Uterus (tissue), 4 donors: ENCODE results near the gene ZNF140. TPM values are rescaled to one million over a fixed set of nuclear protein-coding genes. Genes with fewer than 3 reads are reported as not detected.

Source experiments
- DNase-seq, 2 donors: peaks; one replicate each; pipeline ENCODE4 v3.0.0-alpha.2; 2019 to 2020
- H3K27ac ChIP-seq, 2 donors: fragments of 200-600 bp; sonication (generic); 1 replicate in 1 of 2; 2 replicates in 1 of 2; pipeline ENCODE4 v1.5.1; 2016 to 2018
- H3K27me3 ChIP-seq, 2 donors: fragments of 200-600 bp; sonication (generic); one replicate each; pipeline ENCODE4 v1.5.1; 2018 to 2019; ENCODE audit warnings: control low read depth in 1 of 2
- H3K36me3 ChIP-seq, 2 donors: fragments of 200-600 bp; sonication (generic); one replicate each; pipeline ENCODE4 v1.5.1; 2019; ENCODE audit warnings: control low read depth in 1 of 2
- H3K4me1 ChIP-seq, 2 donors: fragments of 200-600 bp; sonication (generic); one replicate each; pipeline ENCODE4 v1.5.1; 2018 to 2019; ENCODE audit warnings: control low read depth in 1 of 2
- H3K4me3 ChIP-seq, 2 donors: fragments of 200-600 bp; sonication (generic); 1 replicate in 1 of 2; 2 replicates in 1 of 2; pipeline ENCODE4 v1.5.1; 2018 to 2019; ENCODE audit warnings: mild to moderate bottlenecking in 1 of 2
- H3K9me3 ChIP-seq, 2 donors: fragments of 200-600 bp; sonication (generic); one replicate each; pipeline ENCODE4 v1.5.1; 2019; ENCODE audit warnings: control low read depth in 1 of 2
- POLR2A ChIP-seq, 2 donors: fragments of 450-650 bp; IDR thresholded peaks; one replicate each; pipeline ENCODE4 v1.6.1; 2016; ENCODE audit warnings: antibody characterized with exemption in 2 of 2, mild to moderate bottlenecking in 1 of 2, moderate library complexity in 1 of 2
- intact Hi-C: fragments of 100-400 bp; cut with DNase I; formaldehyde crosslinking; loops from one replicate; pipeline ENCODE4 v1.15.1; 2023; ENCODE audit warnings: low total_unique reads
- total RNA-seq, 4 donors: library from RNA; depleted of rRNA in 3 of 4; stranded (reverse); fragments of >200 nt in 3 of 4; gene quantifications; one replicate each; pipeline versions ENCODE4 v1.1.0 to v1.2.4, GENCODE V29; 2014 to 2023
- TF ChIP-seq, protein P1 (sequence below), 4 experiments: fragments of 200-600 bp in 2 of 4; fragments of 450-650 bp in 2 of 4; sonication (generic) in 2 of 4; IDR thresholded peaks; one replicate each; pipeline ENCODE4 v1.5.1; 2016 to 2019; ENCODE audit warnings: antibody characterized with exemption in 4 of 4, mild to moderate bottlenecking in 2 of 4, moderate library complexity in 1 of 4
- donor health status: DM: yes; HTN: yes; CAD: no.

ZNF140 gene
- total RNA-seq, 4 donors from 2014 or later, result 3.6 to 53.8 (median 19.6) TPM

GRCh38 chr12:133057446-133057845, 23.3 kb upstream of the ZNF140 start:
- no peaks in the 10 kb centered on the region for H3K36me3 ChIP-seq
- intact Hi-C loops, result no loop called here
- H3K9me3 ChIP-seq, result peaks cover 10 to 98% of the 10 kb centered on the region in 2 donors
- no peak overlapping the region for H3K4me3 ChIP-seq
- no peaks in the 10 kb centered on the region for H3K27me3 ChIP-seq
- no peak for DNase-seq
- TF ChIP-seq POLR2A (IDR thresholded peaks at IDR 0.05), result no peak
- TF ChIP-seq, protein P1, sequence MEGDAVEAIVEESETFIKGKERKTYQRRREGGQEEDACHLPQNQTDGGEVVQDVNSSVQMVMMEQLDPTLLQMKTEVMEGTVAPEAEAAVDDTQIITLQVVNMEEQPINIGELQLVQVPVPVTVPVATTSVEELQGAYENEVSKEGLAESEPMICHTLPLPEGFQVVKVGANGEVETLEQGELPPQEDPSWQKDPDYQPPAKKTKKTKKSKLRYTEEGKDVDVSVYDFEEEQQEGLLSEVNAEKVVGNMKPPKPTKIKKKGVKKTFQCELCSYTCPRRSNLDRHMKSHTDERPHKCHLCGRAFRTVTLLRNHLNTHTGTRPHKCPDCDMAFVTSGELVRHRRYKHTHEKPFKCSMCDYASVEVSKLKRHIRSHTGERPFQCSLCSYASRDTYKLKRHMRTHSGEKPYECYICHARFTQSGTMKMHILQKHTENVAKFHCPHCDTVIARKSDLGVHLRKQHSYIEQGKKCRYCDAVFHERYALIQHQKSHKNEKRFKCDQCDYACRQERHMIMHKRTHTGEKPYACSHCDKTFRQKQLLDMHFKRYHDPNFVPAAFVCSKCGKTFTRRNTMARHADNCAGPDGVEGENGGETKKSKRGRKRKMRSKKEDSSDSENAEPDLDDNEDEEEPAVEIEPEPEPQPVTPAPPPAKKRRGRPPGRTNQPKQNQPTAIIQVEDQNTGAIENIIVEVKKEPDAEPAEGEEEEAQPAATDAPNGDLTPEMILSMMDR (IDR thresholded peaks at IDR 0.05), result no peak
- H3K4me1 ChIP-seq, result no peaks in the 10 kb centered on the region
- no peak overlapping the region for H3K27ac ChIP-seq

DNA sequence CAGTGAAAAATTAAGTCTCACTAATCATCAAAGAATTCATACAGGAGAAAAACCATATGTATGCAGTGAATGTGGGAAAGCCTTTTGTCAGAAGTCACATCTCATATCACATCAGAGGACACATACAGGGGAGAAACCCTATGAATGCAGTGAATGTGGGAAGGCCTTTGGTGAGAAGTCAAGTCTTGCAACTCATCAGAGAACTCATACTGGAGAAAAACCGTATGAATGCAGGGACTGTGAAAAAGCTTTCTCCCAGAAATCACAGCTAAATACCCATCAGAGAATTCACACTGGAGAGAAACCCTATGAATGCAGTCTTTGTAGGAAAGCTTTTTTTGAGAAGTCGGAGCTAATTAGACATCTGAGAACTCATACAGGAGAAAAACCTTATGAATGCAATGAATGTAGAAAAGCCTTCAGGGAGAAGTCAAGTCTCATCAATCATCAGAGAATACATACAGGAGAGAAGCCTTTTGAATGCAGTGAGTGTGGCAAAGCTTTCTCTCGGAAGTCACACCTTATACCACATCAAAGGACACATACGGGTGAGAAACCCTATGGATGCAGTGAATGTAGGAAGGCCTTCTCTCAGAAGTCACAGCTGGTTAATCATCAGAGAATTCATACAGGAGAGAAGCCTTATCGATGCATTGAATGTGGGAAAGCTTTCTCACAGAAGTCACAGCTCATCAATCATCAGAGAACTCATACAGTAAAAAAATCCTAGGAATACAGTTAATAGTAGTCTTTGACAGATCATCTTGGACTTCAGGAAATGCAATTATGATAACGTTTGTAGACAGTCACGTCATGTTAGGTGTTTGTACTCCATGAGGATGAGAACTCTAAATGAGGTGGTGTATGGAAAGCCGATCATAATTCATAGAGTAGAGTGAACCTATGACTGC, 22.3 kb upstream of the ZNF140 start:
- Histone ChIP-seq H3K36me3 (no peaks in the 10 kb centered on the region), H3K27ac (no peak overlapping the region), H3K4me1 (no peaks in the 10 kb centered on the region), H3K4me3 (no peak overlapping the region), H3K27me3 (no peaks in the 10 kb centered on the region), H3K9me3 (peaks cover 10 to 98% of the 10 kb centered on the region in 2 donors)
- TF ChIP-seq, protein P1 (IDR thresholded peaks at IDR 0.05), result no peak
- TF ChIP-seq POLR2A (IDR thresholded peaks at IDR 0.05), result no peak
- intact Hi-C loops, result no loop called here
- no peak for DNase-seq

DNA sequence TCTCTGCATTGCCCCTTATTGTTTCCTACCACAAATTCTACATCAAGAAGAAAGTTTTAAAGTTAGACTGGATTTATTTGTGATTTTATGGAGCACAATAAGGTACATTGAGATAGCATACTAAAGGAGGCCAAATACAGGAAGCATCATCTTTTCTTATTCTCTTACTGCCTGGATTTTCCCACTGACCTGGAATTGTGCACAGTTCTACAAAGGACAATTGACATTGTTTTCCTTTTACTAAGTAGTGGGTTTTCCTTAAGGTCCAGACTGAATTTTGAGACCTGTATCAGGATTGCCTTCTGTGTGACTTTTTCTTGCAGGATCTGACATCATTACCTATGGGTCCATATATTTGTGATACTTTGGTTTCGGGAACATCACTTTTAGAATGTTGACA, 18.8 kb upstream of the ZNF140 start:
- Histone ChIP-seq H3K36me3 (no peaks in the 10 kb centered on the region), H3K27me3 (no peaks in the 10 kb centered on the region)
- intact Hi-C loops, result no loop called here

DNA sequence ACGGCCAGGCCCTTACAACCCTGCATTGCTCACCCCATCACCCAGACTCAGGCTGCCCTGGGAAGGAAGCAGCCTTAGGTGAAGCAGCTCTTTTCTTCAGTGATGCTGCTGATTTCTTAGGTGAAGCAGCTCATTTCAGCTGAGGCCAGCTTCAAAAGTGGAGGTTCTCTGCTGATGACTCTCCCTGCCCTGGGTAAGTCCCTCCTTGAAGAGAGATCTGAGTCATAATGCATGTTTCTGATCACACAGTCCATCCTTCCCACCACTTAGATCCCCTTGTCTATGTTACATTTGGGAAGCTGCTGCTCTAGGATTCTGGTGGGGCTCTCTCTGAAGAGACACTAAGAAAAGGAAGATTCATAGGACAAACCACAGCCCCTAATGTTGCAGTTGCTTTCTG, 17.2 kb upstream of the ZNF140 start:
- no peak for DNase-seq
- no peak overlapping the region for H3K27ac ChIP-seq
- H3K4me3 ChIP-seq, result no peak overlapping the region
- intact Hi-C loops, result no loop called here
- no peaks in the 10 kb centered on the region for H3K4me1 ChIP-seq
- peaks cover 3 to 92% of the 10 kb centered on the region in 2 donors for H3K9me3 ChIP-seq
- H3K36me3 ChIP-seq, result no peaks in the 10 kb centered on the region
- no peaks in the 10 kb centered on the region for H3K27me3 ChIP-seq
- TF ChIP-seq, protein P1 (IDR thresholded peaks at IDR 0.05), result no peak
- TF ChIP-seq POLR2A (IDR thresholded peaks at IDR 0.05), result no peak

More for the DNA sequence above, 18.8 kb upstream of the ZNF140 start:
- TF ChIP-seq, protein P1 (IDR thresholded peaks at IDR 0.05), result no peak
- no peak for TF ChIP-seq POLR2A (IDR thresholded peaks at IDR 0.05)
- H3K4me3 ChIP-seq, result no peak overlapping the region
- H3K4me1 ChIP-seq, result no peaks in the 10 kb centered on the region
- DNase-seq, result no peak
- H3K9me3 ChIP-seq, result peaks cover 10 to 97% of the 10 kb centered on the region in 2 donors
- H3K27ac ChIP-seq, result no peak overlapping the region

GRCh38 chr12:133073836-133074235, 6.9 kb upstream of the ZNF140 start:
- intact Hi-C loops, result no loop called here
- no peak for DNase-seq
- H3K36me3 ChIP-seq, result no peaks in the 10 kb centered on the region
- TF ChIP-seq POLR2A (IDR thresholded peaks at IDR 0.05), result no peak
- TF ChIP-seq, protein P1 (IDR thresholded peaks at IDR 0.05), result no peak
- H3K9me3 ChIP-seq, result peaks cover 0 to 58% of the 10 kb centered on the region in 2 donors
- H3K4me3 ChIP-seq, result no peak overlapping the region
- no peaks in the 10 kb centered on the region for H3K27me3 ChIP-seq
- no peaks in the 10 kb centered on the region for H3K4me1 ChIP-seq
- H3K27ac ChIP-seq, result no peak overlapping the region
